ENCODE results near the gene TXNDC15.

The TXNDC15 gene

DNA sequence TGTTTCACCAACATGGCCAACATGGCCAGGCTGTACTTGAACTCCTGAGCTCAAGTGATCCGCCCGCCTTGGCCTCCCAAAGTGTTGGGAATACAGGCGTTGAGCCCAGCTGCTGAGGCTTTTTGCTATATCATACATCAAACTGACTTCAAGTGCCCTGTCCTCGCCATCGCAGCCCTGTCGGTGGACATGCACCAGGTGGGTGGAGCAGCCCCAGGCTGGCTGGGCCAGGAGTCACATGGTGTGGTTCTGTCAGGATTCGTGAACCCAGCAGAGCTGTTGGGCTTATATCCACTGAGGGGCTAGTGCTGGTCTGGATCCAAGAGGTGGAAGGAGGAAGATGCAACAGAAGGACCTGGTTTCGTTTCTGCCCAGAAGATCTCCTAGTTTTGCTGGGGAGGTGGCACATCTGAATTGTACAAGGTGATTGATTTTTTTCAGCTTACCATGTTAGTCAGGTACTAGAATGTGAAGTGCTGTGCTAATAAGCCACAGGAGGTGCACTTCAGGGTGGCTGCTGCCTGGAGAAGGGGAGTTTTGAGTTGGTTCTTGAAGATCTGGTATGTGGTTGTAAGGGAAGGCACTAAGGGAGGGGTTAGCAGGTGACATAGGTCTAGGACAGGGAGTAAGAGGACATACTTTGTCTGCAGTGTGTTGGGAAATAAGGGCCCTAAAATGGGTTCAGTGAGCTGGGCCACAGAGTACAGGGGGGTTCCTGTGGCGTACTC, 46.8 kb downstream of the TXNDC15 start:
- no peak for DNase-seq

DNA sequence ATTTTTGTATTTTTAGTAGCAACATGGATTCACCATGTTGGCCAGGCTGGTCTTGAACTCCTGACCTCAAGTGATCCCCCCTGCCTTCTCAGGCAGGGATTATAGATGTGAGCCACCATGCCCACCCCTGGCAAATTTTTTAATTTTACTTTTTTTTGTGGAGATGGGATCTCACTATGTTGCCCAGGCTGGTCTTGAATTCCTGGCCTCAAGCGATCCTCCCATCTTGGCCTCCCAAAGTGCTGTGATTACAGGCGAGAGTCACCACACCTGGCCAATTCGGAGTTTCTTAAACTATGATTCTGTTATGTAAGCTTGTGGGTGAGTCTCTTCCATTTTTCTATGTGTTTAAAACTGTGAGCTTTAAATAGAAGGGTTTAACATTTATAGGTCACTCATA, 58.3 kb downstream of the TXNDC15 start:
- no peak for DNase-seq

DNA sequence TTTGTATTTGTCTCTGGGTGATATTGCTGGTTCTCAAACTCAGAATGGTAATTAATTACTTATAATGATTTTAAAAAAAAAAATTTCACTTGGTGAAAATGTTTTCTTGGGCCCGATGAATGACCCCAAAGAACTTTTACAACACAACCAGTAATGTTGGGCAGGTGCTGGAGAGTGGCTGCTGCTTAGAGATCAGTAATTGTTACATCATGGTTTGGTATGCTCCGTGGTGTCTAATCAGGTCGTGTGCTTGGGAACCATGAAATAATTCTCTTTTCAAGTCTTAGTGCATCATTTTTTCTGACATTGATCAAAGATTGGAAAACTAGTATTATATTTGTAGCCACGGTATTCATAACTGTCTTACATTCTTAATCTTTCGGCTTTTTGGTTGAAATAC, 60.0 kb downstream of the TXNDC15 start:
- DNase-seq = no peak

DNA sequence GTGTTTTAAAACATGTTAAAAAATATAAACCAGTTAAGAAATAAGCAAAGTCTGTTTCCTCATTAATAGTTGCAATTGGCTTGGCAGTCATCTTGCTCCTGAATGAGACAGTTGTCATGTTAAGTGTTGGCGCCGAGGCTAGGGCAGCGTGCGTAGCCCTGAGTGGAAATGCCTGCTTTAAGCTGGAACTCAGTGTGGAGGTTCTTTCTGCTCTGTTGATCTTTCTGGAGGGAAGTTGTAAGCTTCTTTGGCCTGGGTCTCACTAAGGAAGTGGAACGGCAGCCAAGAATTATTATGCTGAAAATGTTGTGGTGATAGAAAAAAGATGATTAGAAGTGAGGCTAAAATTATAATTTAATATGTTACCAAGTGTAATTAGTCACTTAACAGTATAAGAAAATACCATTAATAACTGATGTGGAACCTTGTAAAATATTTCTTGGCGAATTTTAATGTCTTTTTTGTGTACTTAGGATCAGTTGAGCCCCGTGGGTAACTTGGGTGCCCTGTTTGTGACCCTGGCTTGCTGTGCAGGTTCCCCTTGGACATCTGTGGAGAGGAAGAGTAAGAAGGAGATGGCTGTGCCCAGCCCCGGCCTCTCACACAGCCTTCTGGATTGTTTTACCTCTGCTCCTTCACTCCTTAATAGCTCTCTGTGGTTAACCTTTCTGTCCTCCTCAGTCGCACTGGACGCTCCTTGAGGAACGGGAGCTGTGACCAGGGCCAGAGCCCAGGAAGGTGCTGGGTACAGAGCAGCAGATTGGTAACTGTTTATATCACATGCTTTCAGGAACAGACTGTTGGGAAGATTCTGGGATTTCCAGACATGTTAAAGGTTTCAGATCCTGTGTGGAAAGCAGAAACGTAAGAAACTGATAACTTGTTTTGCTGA, 61.8 kb downstream of the TXNDC15 start:
- DNase-seq = no peak

DNA sequence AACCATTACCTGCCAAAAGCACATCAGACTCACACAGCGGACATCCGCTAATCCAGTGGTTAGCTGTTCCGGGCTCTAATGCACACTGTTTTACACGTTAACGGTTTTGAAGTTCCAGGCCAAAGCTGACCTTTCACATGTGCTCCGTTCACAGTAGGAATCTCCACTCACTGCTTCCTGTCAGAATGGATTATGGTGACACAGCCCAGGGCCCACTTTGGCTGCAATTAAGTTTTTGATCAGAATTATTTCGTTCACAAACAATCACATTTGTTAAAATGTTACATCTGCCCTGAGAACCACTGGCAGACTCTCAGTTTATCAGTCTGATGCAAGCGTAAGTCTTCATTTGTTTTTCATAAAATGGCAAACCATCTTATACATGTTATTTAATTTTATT, 63.4 kb downstream of the TXNDC15 start:
- no peak for DNase-seq

DNA sequence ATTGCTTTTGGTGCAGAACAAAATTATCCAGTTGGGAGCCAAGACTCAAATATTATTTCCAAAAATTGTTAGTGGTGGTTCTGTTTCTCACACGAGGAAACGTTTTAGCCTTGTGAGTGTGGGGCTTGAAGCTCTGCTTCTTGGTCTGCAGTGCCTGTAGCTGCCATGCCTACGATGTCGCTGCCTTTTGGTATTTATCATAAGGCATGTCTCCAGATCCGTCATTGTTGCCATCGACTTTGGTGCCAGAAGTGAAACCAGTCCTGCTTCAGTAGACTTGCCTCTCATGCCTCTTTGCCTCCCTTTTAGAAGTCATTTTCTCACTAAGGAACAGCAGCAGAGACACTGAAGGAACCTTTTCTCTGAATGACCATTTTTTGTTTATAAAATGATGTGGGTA, 63.9 kb downstream of the TXNDC15 start:
- no peak for DNase-seq

DNA sequence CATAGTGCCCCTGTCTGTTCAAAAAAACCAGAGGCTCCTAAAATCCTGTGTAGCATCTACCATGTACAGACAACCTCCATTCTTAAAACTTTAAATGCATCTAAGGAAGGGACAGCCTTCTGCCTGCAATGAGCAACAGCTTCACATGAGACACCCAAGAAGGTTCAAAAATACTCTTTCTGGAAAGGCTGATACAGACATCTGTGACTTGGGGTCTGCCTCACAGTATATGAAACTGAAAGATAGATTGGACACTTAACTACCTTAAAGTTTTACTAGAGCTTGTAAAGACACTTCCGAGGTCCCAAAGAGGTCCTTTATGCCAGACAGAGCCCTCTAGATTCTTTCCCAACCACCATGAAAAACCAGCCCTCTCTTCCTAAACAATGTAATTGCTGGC, 65.3 kb downstream of the TXNDC15 start:
- DNase-seq = no peak

DNA sequence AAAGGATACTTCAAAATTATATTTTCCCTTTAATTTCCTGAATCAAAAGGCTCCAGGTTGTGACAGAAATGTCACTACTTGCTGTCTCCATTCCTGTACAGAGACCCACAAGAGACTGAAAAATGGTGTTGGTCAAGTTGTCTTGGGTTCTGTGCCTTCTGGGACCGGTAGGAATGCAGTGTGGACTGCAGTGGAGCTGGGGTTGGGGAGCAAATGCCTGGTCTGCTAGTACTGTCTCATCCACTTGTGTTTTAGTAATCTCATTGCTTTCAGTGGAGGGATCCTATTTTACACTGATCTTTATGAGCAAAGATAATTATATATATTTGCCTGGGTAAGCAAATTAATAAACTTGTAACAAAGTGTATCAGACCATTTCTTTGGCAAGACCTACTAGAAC, 69.4 kb downstream of the TXNDC15 start:
- no peak for DNase-seq

DNA sequence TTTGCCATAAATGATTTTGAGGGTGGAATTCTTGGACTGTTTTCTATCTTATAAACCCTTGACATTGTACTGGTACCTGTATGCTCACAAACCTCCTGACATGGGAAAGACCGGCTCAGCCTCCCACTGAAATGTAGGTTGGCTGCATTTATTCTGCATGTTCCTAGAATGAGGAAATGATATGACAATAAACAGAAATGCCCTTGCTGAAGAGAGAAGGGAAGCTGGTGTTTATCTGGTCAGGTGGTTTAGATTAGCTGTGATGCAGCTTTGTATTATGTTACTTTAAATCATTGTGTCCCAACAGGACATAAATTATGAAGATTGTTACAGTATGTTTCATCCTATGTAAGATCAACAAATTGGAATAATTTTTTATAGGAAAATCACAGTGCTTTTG, 70.5 kb downstream of the TXNDC15 start:
- DNase-seq = no peak

DNA sequence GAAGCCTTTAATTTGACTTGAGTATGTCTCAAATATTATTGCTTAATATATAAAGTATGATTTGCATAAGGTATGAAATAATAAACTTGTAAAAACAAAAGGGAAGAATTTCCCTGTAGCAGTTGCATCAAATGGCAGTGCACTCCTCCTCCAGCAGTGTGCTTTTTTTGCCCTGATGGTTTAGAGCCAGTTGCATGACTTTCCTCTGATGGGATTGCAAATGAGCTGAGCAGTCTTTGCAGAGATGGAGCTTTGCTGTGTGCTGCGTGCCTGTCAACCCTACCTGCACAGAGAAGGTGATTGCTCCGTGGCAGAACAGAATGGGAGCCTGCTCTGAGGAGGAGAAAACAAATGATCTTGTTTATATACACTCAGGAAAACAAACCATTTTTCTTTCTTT, 70.9 kb downstream of the TXNDC15 start:
- DNase-seq = no peak

DNA sequence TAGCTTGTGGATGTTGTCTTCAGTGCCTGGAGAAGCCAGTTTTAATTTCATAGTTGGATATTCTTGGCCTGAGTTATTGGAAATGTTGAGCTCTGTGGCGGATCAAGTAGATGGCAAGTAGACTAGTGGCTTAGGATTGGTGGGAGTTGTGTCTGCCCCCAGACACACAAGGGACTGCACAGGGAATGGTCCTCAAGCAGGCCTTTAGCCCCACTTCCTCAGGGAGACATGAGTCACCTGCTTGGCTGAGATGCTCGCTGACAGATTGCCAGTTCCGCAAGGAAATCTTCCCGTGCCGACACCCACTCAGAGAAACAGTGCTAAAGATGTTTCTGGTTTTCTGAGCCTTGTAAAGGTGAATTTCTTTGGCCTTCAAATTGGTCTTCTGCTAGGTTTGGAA, 74.7 kb downstream of the TXNDC15 start:
- DNase-seq = peak; percentile 36

DNA sequence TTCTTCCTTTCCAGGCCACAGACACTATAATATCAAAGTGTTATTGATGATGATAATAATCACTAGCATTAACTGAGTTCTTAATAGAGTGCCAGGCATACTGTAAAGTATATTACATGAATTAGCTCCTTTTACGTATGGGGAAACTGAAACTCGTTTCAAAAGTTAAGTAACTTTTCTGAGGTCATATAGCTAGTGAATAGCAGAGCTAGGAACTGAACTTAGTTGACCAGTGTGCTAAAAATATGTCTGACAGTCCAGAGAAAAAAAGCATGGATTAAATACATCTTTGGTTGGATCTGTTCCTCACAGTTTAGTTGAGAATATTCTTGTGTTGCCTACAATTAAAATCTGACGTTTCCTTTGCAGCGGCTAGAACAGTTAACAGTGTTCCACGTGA, 75.1 kb downstream of the TXNDC15 start:
- DNase-seq = no peak
